CD14-positive monocyte (primary cell): Measurements from ENCODE around the gene ITPRIP. TPM values are rescaled to one million over a fixed set of nuclear protein-coding genes. Genes with fewer than 3 reads are reported as not detected.

ENCODE experiments used
- DNase-seq, 3 donors: peaks; one replicate each; pipeline ENCODE4 v3.0.0-alpha.2; 2011 to 2022
- H2AFZ ChIP-seq: 2 replicates; pipeline ENCODE4 v1.6.0; 2012; ENCODE audit warnings: mild to moderate bottlenecking, low read depth, low read length, inconsistent platforms; ENCODE audit not compliant: insufficient read depth, poor library complexity, severe bottlenecking
- H3K27ac ChIP-seq, 2 donors: 1 replicate in 1 of 2; 2 replicates in 1 of 2; pipeline ENCODE4 v1.5.1; 2012 to 2013; ENCODE audit warnings: low read length in 2 of 2, control low read depth in 1 of 2, inconsistent platforms in 1 of 2, low read depth in 1 of 2, mild to moderate bottlenecking in 1 of 2
- H3K27me3 ChIP-seq, 2 donors: one replicate each; pipeline versions ENCODE4 v1.6.0 to v1.6.1; 2011 to 2013; ENCODE audit warnings: low read length in 2 of 2; ENCODE audit not compliant: control insufficient read depth in 2 of 2, insufficient read depth in 2 of 2
- H3K36me3 ChIP-seq, 2 donors: replicated peaks in 1 of 2; 1 replicate in 1 of 2; 2 replicates in 1 of 2; pipeline versions ENCODE4 v1.5.1 to v1.6.1; 2012 to 2013; ENCODE audit warnings: low read length in 2 of 2, control low read depth in 1 of 2, inconsistent platforms in 1 of 2, mild to moderate bottlenecking in 1 of 2; ENCODE audit not compliant: insufficient read depth in 2 of 2, control insufficient read depth in 1 of 2
- H3K4me1 ChIP-seq, 2 donors: 1 replicate in 1 of 2; 2 replicates in 1 of 2; pipeline versions ENCODE4 v1.5.1 to v1.6.1; 2012 to 2013; ENCODE audit warnings: low read length in 2 of 2, control low read depth in 1 of 2, inconsistent platforms in 1 of 2, mild to moderate bottlenecking in 1 of 2, moderate library complexity in 1 of 2; ENCODE audit not compliant: insufficient read depth in 2 of 2, control insufficient read depth in 1 of 2
- H3K4me2 ChIP-seq: replicated peaks from 2 replicates; pipeline ENCODE3; 2012; ENCODE audit warnings: low read length, moderate library complexity, mild to moderate bottlenecking; ENCODE audit not compliant: poor library complexity, severe bottlenecking; ENCODE audit errors: extremely low read depth
- H3K4me3 ChIP-seq, 3 experiments: fragments of 200-600 bp in 1 of 3; sonication (generic) in 1 of 3; replicated peaks in 1 of 3; 1 replicate in 2 of 3; 2 replicates in 1 of 3; pipeline ENCODE4 v1.5.1; 2011 to 2013; ENCODE audit warnings: low read length in 3 of 3, mild to moderate bottlenecking in 3 of 3, control low read depth in 2 of 3, low read depth in 2 of 3, inconsistent platforms in 1 of 3, moderate library complexity in 1 of 3
- H3K79me2 ChIP-seq: 2 replicates; pipeline ENCODE4 v1.6.0; 2012; ENCODE audit warnings: mild to moderate bottlenecking, control low read depth, inconsistent platforms, low read length, moderate library complexity; ENCODE audit not compliant: insufficient read depth
- H3K9ac ChIP-seq: 2 replicates; pipeline ENCODE4 v1.6.0; 2017; ENCODE audit warnings: low read length, mild to moderate bottlenecking; ENCODE audit not compliant: insufficient read depth, poor library complexity, severe bottlenecking
- H3K9me3 ChIP-seq, 2 donors: replicated peaks in 1 of 2; 1 replicate in 1 of 2; 2 replicates in 1 of 2; pipeline versions ENCODE4 v1.5.1 to v1.6.1; 2012 to 2013; ENCODE audit warnings: low read length in 2 of 2, control low read depth in 1 of 2; ENCODE audit not compliant: control insufficient read depth in 1 of 2, insufficient read depth in 1 of 2
- H4K20me1 ChIP-seq: 2 replicates; pipeline ENCODE4 v1.6.0; 2012; ENCODE audit warnings: mild to moderate bottlenecking, low read length, control low read depth, moderate library complexity; ENCODE audit not compliant: insufficient read depth
- H3K27ac Mint-ChIP-seq, 7 donors: one replicate each; pipeline ENCODE4 v1.8.0; 2020; ENCODE audit warnings: mild to moderate bottlenecking in 7 of 7, mixed read lengths in 7 of 7, moderate library complexity in 6 of 7, inconsistent platforms in 2 of 7
- H3K27me3 Mint-ChIP-seq, 3 donors: one replicate each; pipeline ENCODE4 v1.8.0; 2021 to 2022; ENCODE audit warnings: low read depth in 3 of 3, mild to moderate bottlenecking in 3 of 3, mixed read lengths in 3 of 3, moderate library complexity in 3 of 3, inconsistent platforms in 1 of 3
- H3K36me3 Mint-ChIP-seq, 2 donors: one replicate each; pipeline ENCODE4 v1.8.0; 2020; ENCODE audit warnings: mixed read lengths in 2 of 2, inconsistent platforms in 1 of 2, mild to moderate bottlenecking in 1 of 2
- H3K4me1 Mint-ChIP-seq: one replicate; pipeline ENCODE4 v1.8.0; 2020; ENCODE audit warnings: mild to moderate bottlenecking, mixed read lengths
- H3K4me3 Mint-ChIP-seq, 2 donors: one replicate each; pipeline ENCODE4 v1.8.0; 2020; ENCODE audit warnings: mild to moderate bottlenecking in 2 of 2, mixed read lengths in 2 of 2, moderate library complexity in 1 of 2
- H3K9me3 Mint-ChIP-seq, 7 donors: one replicate each; pipeline ENCODE4 v1.8.0; 2020 to 2022; ENCODE audit warnings: mixed read lengths in 7 of 7, mild to moderate bottlenecking in 6 of 7, moderate library complexity in 6 of 7, inconsistent platforms in 2 of 7
- WGBS: methylation state at CpG from one replicate; pipeline ENCODE4 v1.1.5; 2013; ENCODE audit warnings: missing lambda C conversion rate; ENCODE audit not compliant: insufficient coverage; 5-methylcytosine and 5-hydroxymethylcytosine counted together
- intact Hi-C, 2 donors: fragments of 100-400 bp; cut with micrococcal nuclease; formaldehyde crosslinking; loops; one replicate each; pipeline versions ENCODE4 v1.15.0 to v1.15.1; 2023
- polyA plus RNA-seq, 3 donors: library from polyadenylated mRNA; depleted of rRNA in 1 of 3; unstranded in 2 of 3; stranded (reverse) in 1 of 3; fragments of 300-500 nt in 2 of 3; fragments of >200 nt in 1 of 3; fragmentation: Illumina TruSeq in 2 of 3; gene quantifications; 1 replicate in 2 of 3; 2 replicates in 1 of 3; pipeline ENCODE4 v1.2.3, GENCODE V29; 2012 to 2021
- TF ChIP-seq, protein P1 (sequence below): fragments of 200-600 bp; IDR thresholded peaks from one replicate; pipeline ENCODE4 v1.8.0; 2022; ENCODE audit warnings: antibody characterized with exemption, mild to moderate bottlenecking

ITPRIP gene
- polyA plus RNA-seq, 3 donors, result 27.5 to 76.6 (median 35.7) TPM

DNA sequence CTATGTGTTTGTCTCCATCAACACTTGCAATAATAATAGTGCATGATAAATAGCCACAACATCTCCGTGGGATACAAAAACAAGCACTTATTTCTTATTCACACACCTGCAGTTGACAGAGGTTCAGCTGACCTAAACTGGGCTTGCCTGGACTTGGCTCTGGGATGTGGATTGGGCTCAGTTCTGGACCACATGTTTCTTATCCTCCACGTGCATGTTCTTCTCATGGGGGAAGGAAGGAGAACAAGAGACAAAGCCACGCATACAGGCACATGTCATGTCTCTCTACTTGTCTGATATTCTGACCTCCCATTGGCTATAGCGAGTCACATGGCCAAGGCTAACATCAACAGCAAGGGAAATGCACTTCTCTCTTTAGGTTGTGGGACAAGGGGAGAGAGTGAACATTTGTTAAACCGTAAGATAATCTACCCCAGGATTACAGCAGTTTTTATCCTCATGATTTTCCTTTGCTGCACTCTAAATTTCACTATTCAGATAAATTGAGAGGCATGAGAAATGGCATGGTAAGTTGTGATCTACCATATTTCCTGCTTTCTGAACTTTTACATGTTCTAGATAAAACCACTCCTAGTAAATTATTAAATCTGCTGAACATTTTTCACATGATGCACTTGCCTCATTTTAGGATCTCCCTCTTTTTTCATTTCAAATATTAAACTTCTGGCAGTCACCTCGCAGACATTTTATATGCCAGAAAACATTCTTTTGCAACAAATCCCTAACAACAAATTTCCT, 49.0 kb upstream of the ITPRIP start:
- H3K36me3 ChIP-seq, result no peaks in the 10 kb centered on the region
- H3K9me3 Mint-ChIP-seq, result no peaks in the 10 kb centered on the region
- TF ChIP-seq, protein P1, sequence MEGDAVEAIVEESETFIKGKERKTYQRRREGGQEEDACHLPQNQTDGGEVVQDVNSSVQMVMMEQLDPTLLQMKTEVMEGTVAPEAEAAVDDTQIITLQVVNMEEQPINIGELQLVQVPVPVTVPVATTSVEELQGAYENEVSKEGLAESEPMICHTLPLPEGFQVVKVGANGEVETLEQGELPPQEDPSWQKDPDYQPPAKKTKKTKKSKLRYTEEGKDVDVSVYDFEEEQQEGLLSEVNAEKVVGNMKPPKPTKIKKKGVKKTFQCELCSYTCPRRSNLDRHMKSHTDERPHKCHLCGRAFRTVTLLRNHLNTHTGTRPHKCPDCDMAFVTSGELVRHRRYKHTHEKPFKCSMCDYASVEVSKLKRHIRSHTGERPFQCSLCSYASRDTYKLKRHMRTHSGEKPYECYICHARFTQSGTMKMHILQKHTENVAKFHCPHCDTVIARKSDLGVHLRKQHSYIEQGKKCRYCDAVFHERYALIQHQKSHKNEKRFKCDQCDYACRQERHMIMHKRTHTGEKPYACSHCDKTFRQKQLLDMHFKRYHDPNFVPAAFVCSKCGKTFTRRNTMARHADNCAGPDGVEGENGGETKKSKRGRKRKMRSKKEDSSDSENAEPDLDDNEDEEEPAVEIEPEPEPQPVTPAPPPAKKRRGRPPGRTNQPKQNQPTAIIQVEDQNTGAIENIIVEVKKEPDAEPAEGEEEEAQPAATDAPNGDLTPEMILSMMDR, result no peak
- no peaks in the 10 kb centered on the region for H3K36me3 Mint-ChIP-seq
- DNase-seq, result peak; percentile 12 to 40 (median 15)
- H3K9ac ChIP-seq, result no peak overlapping the region
- H2AFZ ChIP-seq, result peak overlapping the region; percentile 20
- intact Hi-C loops, result no loop called here
- H3K4me3 Mint-ChIP-seq, result no peak overlapping the region
- WGBS, result 100% methylated on average over 1 of the region's 6 CpGs
- H3K4me3 ChIP-seq, result no peak overlapping the region
- peaks cover 2 to 16% of the 10 kb centered on the region in 2 donors for H3K27me3 ChIP-seq
- H3K4me2 ChIP-seq, result no peak overlapping the region
- no peak overlapping the region for H3K27ac ChIP-seq
- H4K20me1 ChIP-seq, result no peaks in the 10 kb centered on the region
- no peaks in the 10 kb centered on the region for H3K9me3 ChIP-seq
- no peaks in the 10 kb centered on the region for H3K79me2 ChIP-seq
- peaks cover 2% of the 10 kb centered on the region for H3K4me1 Mint-ChIP-seq
- no peaks in the 10 kb centered on the region for H3K4me1 ChIP-seq
- H3K27ac Mint-ChIP-seq, result no peak overlapping the region
- peaks cover 9 to 11% (median 9%) of the 10 kb centered on the region in 3 donors for H3K27me3 Mint-ChIP-seq

GRCh38 chr10:104380336-104380735, 42.1 kb upstream of the ITPRIP start:
- Mint-ChIP-seq H3K36me3 (no peaks in the 10 kb centered on the region), H3K4me3 (no peak overlapping the region), H3K27me3 (peaks cover 10 to 12% (median 11%) of the 10 kb centered on the region in 3 donors), H3K9me3 (no peaks in the 10 kb centered on the region), H3K27ac (no peak overlapping the region), H3K4me1 (no peaks in the 10 kb centered on the region)
- TF ChIP-seq, protein P1, result no peak
- Histone ChIP-seq H3K36me3 (no peaks in the 10 kb centered on the region), H4K20me1 (no peaks in the 10 kb centered on the region), H3K27ac (no peak overlapping the region), H3K27me3 (peaks cover 3 to 4% of the 10 kb centered on the region in 2 donors), H2AFZ (no peak overlapping the region), H3K9me3 (no peaks in the 10 kb centered on the region), H3K4me1 (no peaks in the 10 kb centered on the region), H3K79me2 (no peaks in the 10 kb centered on the region), H3K4me2 (no peak overlapping the region), H3K9ac (no peak overlapping the region), H3K4me3 (no peak overlapping the region)
- WGBS, result no CpG with 5 or more reads among the region's 4 CpGs
- intact Hi-C loops, result no loop called here
- no peak for DNase-seq
